Pancreas (tissue), 10 donors: ENCODE data around the gene GTF2F2. TPM values are rescaled to one million over a fixed set of nuclear protein-coding genes. Genes with fewer than 3 reads are reported as not detected.

Source experiments
- ATAC-seq, 4 donors: fragments of 200-7000 bp; cut with Tn5 transposase; one replicate each; pipeline versions ENCODE4 v1.8.0 to v1.9.1; 2020; ENCODE audit warnings: mild to moderate bottlenecking in 4 of 4, moderate library complexity in 4 of 4
- DNase-seq, 6 donors: peaks; one replicate each; pipeline ENCODE4 v3.0.0-alpha.2; 2020
- FAIRE-seq: peaks from 2 replicates; lab custom pipeline; 2012; peaks lifted over from hg19 to GRCh38; lab: Jason Lieb, UNC
- H3K27ac ChIP-seq, 4 donors: fragments of 200-600 bp; sonication (generic); 1 replicate in 3 of 4; 2 replicates in 1 of 4; pipeline versions ENCODE4 v1.5.0 to v1.8.0; 2020
- H3K27me3 ChIP-seq, 4 donors: fragments of 200-600 bp; one replicate each; pipeline ENCODE4 v1.8.0; 2021
- H3K36me3 ChIP-seq, 3 donors: fragments of 200-600 bp; sonication (generic) in 1 of 3; one replicate each; pipeline versions ENCODE4 v1.5.0 to v1.8.0; 2020 to 2021
- H3K4me1 ChIP-seq, 3 donors: fragments of 200-600 bp; one replicate each; pipeline ENCODE4 v1.8.0; 2021
- H3K4me3 ChIP-seq, 4 donors: fragments of 200-600 bp; sonication (generic) in 2 of 4; one replicate each; pipeline versions ENCODE4 v1.5.0 to v1.8.0; 2020 to 2021
- H3K9me3 ChIP-seq, 4 donors: fragments of 200-600 bp; one replicate each; pipeline ENCODE4 v1.8.0; 2021
- WGBS, 2 donors: extraction: QIAGEN DNeasy Blood & Tissue Kit; methylation state at CpG; one replicate each; pipeline ENCODE4 v1.1.7; 2013; 5-methylcytosine and 5-hydroxymethylcytosine counted together
- intact Hi-C, 3 donors: fragments of 100-400 bp; cut with DNase I; formaldehyde crosslinking; loops; one replicate each; pipeline versions ENCODE4 v1.11.1 to v1.14.2; 2022
- polyA plus RNA-seq, 2 donors: library from polyadenylated mRNA; stranded (reverse); fragments of 200-250 nt; gene quantifications; one replicate each; pipeline ENCODE4 v1.2.3, GENCODE V29; 2013
- total RNA-seq, 6 donors: library from RNA; stranded (reverse); fragmentation: NEBNext Ultra II Directional in 4 of 6; extraction: Animal tissue kit (Norgen Biotek cat#: 25700) in 4 of 6; gene quantifications; one replicate each; pipeline versions ENCODE4 v1.2.1 to v1.2.4, GENCODE V29; 2021 to 2023
- TF ChIP-seq, protein P1 (sequence below), 4 donors: fragments of 200-600 bp; sonication (generic) in 3 of 4; IDR thresholded peaks; one replicate each; pipeline versions ENCODE4 v1.5.0 to v1.8.0; 2021; ENCODE audit warnings: antibody characterized with exemption in 4 of 4
- donor health status: healthy with polysubstance abuse.
- donor health status: DM: no; HTN: no; CAD: no; lungs with moderate emphysema.
- donor health status: DM: no; HTN: no; CAD: no.
- donor health status: control.
- donor health status: control.
- donor health status: Bipolar disorder and iron deficiency.
- donor health status: DM: yes; HTN: yes; CAD: no.
- donor health status: DM: no; HTN: no; CAD: no.
- donor health status: DM: no; HTN: no; CAD: no.
- donor health status: DM: yes; HTN: yes; CAD: no.

Gene GTF2F2
- total and polyA plus RNA-seq, 8 donors, result 6.0 to 8.6 (median 7.7) TPM

DNA sequence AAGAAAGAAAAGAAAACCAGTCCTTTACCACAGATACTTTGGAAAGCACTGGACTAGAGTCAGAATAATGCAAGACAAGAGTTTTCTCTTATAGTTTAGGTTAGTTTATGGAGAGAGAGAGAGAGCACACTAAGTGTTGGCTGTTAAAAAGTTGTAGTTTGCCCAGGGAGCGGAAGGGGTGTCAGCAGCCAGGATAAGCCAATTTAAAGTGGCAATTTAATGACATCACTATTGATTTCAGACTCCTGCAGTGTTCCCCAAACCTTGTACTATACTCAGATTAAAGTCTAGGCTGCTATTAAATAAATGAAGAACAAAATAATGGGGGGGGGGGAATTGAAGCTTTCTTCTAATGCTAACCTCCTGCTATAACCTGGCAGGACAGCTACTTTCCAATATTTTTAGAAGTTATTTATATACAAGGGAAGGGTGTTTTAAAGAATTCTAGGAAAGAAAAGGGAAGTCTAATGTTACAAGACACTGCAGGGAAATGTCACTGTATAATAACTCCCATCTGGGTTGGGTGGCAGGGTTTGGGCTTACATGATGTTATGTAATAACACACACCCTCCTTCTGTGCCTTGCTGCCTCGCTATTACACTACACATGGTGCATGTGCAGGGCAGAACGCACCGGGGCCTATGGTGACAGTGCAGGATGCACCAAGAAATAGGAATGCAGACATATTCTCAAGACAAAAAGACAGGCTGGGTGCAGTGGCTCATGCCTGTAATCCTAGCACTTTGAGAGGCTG is 200.7 kb downstream of the GTF2F2 start:
- H3K36me3 ChIP-seq, result no peaks in the 10 kb centered on the region
- H3K4me3 ChIP-seq, result no peak overlapping the region
- no peak overlapping the region for H3K27ac ChIP-seq
- intact Hi-C loops, result no loop called here
- ATAC-seq (peak in 1 of 4 donors; percentile 5), DNase-seq (no peak), FAIRE-seq (no peak)
- H3K27me3 ChIP-seq, result no peaks in the 10 kb centered on the region
- peaks cover 5 to 10% (median 9%) of the 10 kb centered on the region in 3 donors for H3K4me1 ChIP-seq
- no peaks in the 10 kb centered on the region for H3K9me3 ChIP-seq
- 68% methylated on average over 4 of the region's 4 CpGs for WGBS, 2 donors
- TF ChIP-seq, protein P1, sequence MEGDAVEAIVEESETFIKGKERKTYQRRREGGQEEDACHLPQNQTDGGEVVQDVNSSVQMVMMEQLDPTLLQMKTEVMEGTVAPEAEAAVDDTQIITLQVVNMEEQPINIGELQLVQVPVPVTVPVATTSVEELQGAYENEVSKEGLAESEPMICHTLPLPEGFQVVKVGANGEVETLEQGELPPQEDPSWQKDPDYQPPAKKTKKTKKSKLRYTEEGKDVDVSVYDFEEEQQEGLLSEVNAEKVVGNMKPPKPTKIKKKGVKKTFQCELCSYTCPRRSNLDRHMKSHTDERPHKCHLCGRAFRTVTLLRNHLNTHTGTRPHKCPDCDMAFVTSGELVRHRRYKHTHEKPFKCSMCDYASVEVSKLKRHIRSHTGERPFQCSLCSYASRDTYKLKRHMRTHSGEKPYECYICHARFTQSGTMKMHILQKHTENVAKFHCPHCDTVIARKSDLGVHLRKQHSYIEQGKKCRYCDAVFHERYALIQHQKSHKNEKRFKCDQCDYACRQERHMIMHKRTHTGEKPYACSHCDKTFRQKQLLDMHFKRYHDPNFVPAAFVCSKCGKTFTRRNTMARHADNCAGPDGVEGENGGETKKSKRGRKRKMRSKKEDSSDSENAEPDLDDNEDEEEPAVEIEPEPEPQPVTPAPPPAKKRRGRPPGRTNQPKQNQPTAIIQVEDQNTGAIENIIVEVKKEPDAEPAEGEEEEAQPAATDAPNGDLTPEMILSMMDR (IDR thresholded peaks at IDR 0.05), result no peak

DNA sequence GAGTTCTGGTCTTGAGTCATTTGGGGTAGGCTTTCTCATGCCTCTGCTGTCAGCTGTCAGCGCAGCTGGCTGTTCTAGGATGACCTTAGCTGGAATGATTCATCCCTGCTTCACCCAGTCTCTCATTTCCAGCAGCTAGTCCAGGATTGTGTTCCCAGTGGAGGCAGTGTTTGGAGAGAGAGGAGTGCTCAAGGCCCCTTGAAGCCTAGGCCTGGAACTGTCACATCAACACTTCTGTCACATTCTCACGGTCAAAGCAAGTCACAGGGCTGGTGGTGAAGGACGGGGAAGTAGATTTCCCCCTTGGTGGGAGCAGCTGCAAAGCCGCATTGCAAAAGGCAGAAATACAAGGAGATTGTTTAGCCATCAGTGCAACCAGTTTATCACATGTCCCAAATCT is 205.5 kb downstream of the GTF2F2 start:
- intact Hi-C loops, result no loop called here
- H3K36me3 ChIP-seq, result no peaks in the 10 kb centered on the region
- H3K4me1 ChIP-seq, result peaks cover 0 to 18% (median 15%) of the 10 kb centered on the region in 3 donors
- H3K4me3 ChIP-seq, result no peak overlapping the region
- peak overlapping the region; percentile 18 to 49 (median 29) for H3K27ac ChIP-seq
- FAIRE-seq (no peak), ATAC-seq (peak; percentile 90 to 93 (median 92)), DNase-seq (peak in 4 of 6 donors; percentile 53 to 81 (median 74))
- no peaks in the 10 kb centered on the region for H3K27me3 ChIP-seq
- WGBS, 2 donors, result 28 to 41% methylated on average over 4 of the region's 4 CpGs
- TF ChIP-seq, protein P1 (IDR thresholded peaks at IDR 0.05), result no peak
- H3K9me3 ChIP-seq, result no peaks in the 10 kb centered on the region

DNA sequence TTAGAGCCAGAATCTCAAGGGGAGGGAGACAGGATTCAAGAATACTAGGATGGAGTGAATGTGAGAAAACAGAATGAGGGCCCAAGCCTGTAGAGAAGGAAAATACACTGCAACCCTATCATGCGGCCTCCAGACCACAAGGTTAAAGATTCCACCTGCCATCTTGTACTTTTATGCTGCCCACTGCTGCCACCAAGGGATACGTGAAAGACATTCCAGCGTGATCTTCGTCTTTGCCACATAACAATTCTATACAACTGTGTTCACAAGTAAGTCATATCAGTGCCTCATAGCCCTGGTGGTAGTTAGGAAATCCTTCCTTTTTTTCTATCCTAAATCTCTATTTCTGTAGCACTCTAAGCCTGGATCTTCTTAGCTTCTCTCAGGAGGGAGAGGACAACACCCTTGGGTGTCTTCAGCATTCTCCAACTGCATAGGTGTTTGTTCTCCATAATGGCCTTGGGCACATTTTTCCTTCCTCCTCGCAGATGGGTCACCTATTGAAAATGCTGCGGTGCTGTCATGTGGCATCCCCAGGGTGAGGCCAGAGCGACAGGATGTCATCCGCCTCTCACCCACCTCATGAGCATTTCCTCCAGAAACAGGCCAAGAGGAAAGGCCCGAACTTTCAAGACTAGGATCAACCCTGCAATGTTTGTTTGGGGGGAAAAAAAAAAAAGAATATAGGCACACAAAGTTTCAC is 207.1 kb downstream of the GTF2F2 start:
- Histone ChIP-seq H3K9me3 (no peaks in the 10 kb centered on the region), H3K27me3 (no peaks in the 10 kb centered on the region), H3K4me3 (no peak overlapping the region), H3K27ac (no peak overlapping the region), H3K36me3 (no peaks in the 10 kb centered on the region), H3K4me1 (peaks cover 0 to 22% (median 15%) of the 10 kb centered on the region in 3 donors)
- ATAC-seq, result no peak
- FAIRE-seq, result no peak
- TF ChIP-seq, protein P1 (IDR thresholded peaks at IDR 0.05), result no peak
- no peak for DNase-seq
- intact Hi-C loops, result no loop called here
- 89 to 92% methylated on average over 9 of the region's 9 CpGs for WGBS, 2 donors

DNA sequence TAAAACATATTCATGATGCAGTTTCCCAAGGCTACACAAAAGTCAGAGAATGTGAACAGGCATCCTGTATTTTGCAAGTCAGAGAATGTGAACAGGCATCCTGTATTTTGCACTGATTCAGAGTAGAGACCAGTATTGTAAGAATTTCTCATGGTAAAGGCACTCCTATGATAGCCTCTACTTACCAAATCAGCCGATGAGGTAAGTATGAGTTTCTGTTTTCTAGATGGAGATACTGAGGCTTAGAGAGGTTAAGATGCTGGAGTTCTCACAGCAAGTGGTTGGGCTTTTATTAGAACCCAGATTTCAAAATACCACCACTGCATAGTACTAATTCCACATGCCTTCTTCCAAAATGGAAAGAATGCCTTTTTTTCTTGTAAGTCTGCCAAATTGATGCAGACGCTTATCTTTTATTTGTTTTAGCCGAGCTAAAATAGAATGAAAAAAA is 208.4 kb downstream of the GTF2F2 start:
- Histone ChIP-seq H3K4me3 (no peak overlapping the region), H3K27ac (no peak overlapping the region), H3K9me3 (no peaks in the 10 kb centered on the region), H3K27me3 (no peaks in the 10 kb centered on the region), H3K36me3 (no peaks in the 10 kb centered on the region), H3K4me1 (peaks cover 0 to 27% (median 15%) of the 10 kb centered on the region in 3 donors)
- intact Hi-C loops, result no loop called here
- no peak for FAIRE-seq
- WGBS, 2 donors, result 19 to 34% methylated on average over 3 of the region's 3 CpGs
- TF ChIP-seq, protein P1 (IDR thresholded peaks at IDR 0.05), result no peak
- no peak for DNase-seq
- no peak for ATAC-seq
